Lung (tissue), 12 donors: Measurements from ENCODE around the gene CYP2A6. TPM values are rescaled to one million over a fixed set of nuclear protein-coding genes. Genes with fewer than 3 reads are reported as not detected.
A peak's percentile ranks its signal among the peaks of the same experiment; 100 is the strongest.
"Not testable (repeated sequence)": the region's sequence is repeated elsewhere in the genome, so short reads cannot be mapped to it uniquely, and the experiment has no call there.

ENCODE experiments used
- ATAC-seq: fragments of 200-7000 bp; cut with Tn5 transposase; one replicate; pipeline ENCODE4 v1.9.1; 2020; ENCODE audit warnings: moderate number of reproducible peaks; ENCODE audit not compliant: insufficient read depth, low FRiP score
- DNase-seq, 3 donors: peaks; one replicate each; pipeline ENCODE4 v3.0.0-alpha.2; 2013 to 2017
- H3K27ac ChIP-seq, 2 donors: one replicate each; pipeline ENCODE4 v1.5.1; 2013; ENCODE audit warnings: mild to moderate bottlenecking in 2 of 2, moderate library complexity in 2 of 2, control low read depth in 1 of 2, inconsistent platforms in 1 of 2, low read depth in 1 of 2, low read length in 1 of 2
- H3K27me3 ChIP-seq, 3 donors: one replicate each; pipeline ENCODE4 v1.5.1; 2013; ENCODE audit warnings: low read length in 2 of 3; ENCODE audit not compliant: control insufficient read depth in 3 of 3, insufficient read depth in 3 of 3
- H3K36me3 ChIP-seq, 4 donors: one replicate each; pipeline ENCODE4 v1.5.1; 2013; ENCODE audit warnings: low read length in 4 of 4, mild to moderate bottlenecking in 1 of 4, moderate library complexity in 1 of 4; ENCODE audit not compliant: control insufficient read depth in 4 of 4, insufficient read depth in 4 of 4
- H3K4me1 ChIP-seq, 5 donors: one replicate each; pipeline ENCODE4 v1.5.1; 2013; ENCODE audit warnings: low read length in 5 of 5, mild to moderate bottlenecking in 2 of 5, moderate library complexity in 1 of 5; ENCODE audit not compliant: control insufficient read depth in 5 of 5, insufficient read depth in 5 of 5
- H3K4me3 ChIP-seq: one replicate; pipeline ENCODE4 v1.5.1; 2013; ENCODE audit warnings: mild to moderate bottlenecking, control low read depth, moderate library complexity
- H3K9ac ChIP-seq, 2 donors: one replicate each; pipeline ENCODE4 v1.5.1; 2013; ENCODE audit warnings: low read length in 2 of 2, control low read depth in 1 of 2; ENCODE audit not compliant: insufficient read depth in 1 of 2
- H3K9me3 ChIP-seq, 4 donors: one replicate each; pipeline ENCODE4 v1.5.1; 2013; ENCODE audit warnings: low read length in 3 of 4, mild to moderate bottlenecking in 1 of 4, moderate library complexity in 1 of 4; ENCODE audit not compliant: control insufficient read depth in 4 of 4, insufficient read depth in 3 of 4
- CTCF ChIP-seq: IDR thresholded peaks from 2 replicates; pipeline ENCODE4 v1.5.1; 2012; ENCODE audit warnings: mild to moderate bottlenecking; ENCODE audit errors: control extremely low read depth, extremely low read depth
- WGBS, 2 donors: extraction: QIAGEN DNeasy Blood & Tissue Kit; methylation state at CpG; one replicate each; pipeline ENCODE4 v1.1.7; 2013; 5-methylcytosine and 5-hydroxymethylcytosine counted together
- polyA plus RNA-seq, 2 donors: library from polyadenylated mRNA; stranded (reverse); fragments of 200-250 nt; gene quantifications; one replicate each; pipeline ENCODE4 v1.2.1, GENCODE V29; 2013
- total RNA-seq, 2 donors: library from RNA; depleted of rRNA in 1 of 2; stranded (reverse); fragments of >200 nt in 1 of 2; gene quantifications; one replicate each; pipeline ENCODE4 v1.2.1, GENCODE V29; 2014 to 2021
- donor health status: control.
- donor health status: control.
- donor health status: Bipolar disorder and iron deficiency.
- donor health status: healthy.
- donor health status: DM: yes; HTN: yes; CAD: no.

CYP2A6 gene
- total and polyA plus RNA-seq, 4 donors: 0.45 to 1.7 (median 0.77) TPM

- 14 to 31% methylated on average over 26 to 35 of the region's 35 CpGs for WGBS, 2 donors
- H3K9ac ChIP-seq: peak overlapping the region in 1 of 2 donors; percentile 23
- DNase-seq: peak; percentile 53 to 54 (median 54)
- no peak overlapping the region for H3K4me3 ChIP-seq
- no peaks in the 10 kb centered on the region for H3K9me3 ChIP-seq
- no peaks in the 10 kb centered on the region for H3K27me3 ChIP-seq
- H3K36me3 ChIP-seq: peaks cover 0 to 25% (median 18%) of the 10 kb centered on the region in 4 donors
- H3K4me1 ChIP-seq: peaks cover 3 to 35% (median 14%) of the 10 kb centered on the region in 5 donors
- TF ChIP-seq CTCF: no peak
- no peak for ATAC-seq
- peak overlapping the region; percentile 39 to 78 for H3K27ac ChIP-seq
Observed at GRCh38 chr19:40811478-40812341, 38.5 kb downstream of the CYP2A6 start.

- not testable (repeated sequence) for H3K4me3 ChIP-seq, H3K9me3 ChIP-seq, H3K9ac ChIP-seq, H3K27me3 ChIP-seq
- WGBS, 2 donors: 3 to 6% methylated on average over 62 to 63 of the region's 65 CpGs
- H3K4me1 ChIP-seq: peaks cover 3 to 44% (median 23%) of the 10 kb centered on the region in 5 donors
- ATAC-seq: peak; percentile 87
- peaks cover 0 to 25% (median 18%) of the 10 kb centered on the region in 4 donors for H3K36me3 ChIP-seq
- DNase-seq: peak; percentile 79 to 87 (median 84)
- H3K27ac ChIP-seq: peak overlapping the region; percentile 75 to 78
Observed at GRCh38 chr19:40810649-40811408, 39.4 kb downstream of the CYP2A6 start.

GRCh38 chr19:40810160-40810559, 40.1 kb downstream of the CYP2A6 start:
- WGBS, 2 donors: 64 to 65% methylated on average over 11 to 14 of the region's 14 CpGs
- Histone ChIP-seq H3K9ac (no peak overlapping the region), H3K36me3 (peaks cover 0 to 27% (median 19%) of the 10 kb centered on the region in 4 donors), H3K27ac (peak overlapping the region; percentile 75 to 83), H3K27me3 (no peaks in the 10 kb centered on the region), H3K4me3 (no peak overlapping the region), H3K4me1 (peaks cover 3 to 44% (median 27%) of the 10 kb centered on the region in 5 donors), H3K9me3 (no peaks in the 10 kb centered on the region)
- ATAC-seq (no peak), DNase-seq (no peak)
- no peak for TF ChIP-seq CTCF
